Measurements from ENCODE around the gene GSDME.

GSDME gene

DNA sequence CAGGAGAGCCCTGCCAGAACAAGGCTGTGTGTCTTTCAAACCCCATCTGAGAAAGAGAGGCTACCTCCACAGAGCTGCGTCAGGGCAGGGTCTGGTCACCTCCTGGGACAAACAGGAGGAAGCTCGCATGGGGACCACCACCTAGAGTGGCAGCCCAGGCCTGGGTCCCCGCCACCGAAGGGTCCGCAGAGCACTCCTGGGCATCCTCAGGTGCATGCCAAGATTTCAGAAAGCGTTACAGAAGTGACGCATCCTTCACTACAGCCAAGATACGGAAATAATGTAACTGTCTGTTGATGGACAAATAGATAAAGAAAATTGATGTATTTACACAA lies 42.6 kb downstream of the GSDME start:
- H3K4me3 ChIP-seq (ENCODE audit: control insufficient read depth, low read depth, low read length): no peak overlapping the region
- no peak for DNase-seq (ENCODE audit: low read depth)
- TF ChIP-seq, protein P1, sequence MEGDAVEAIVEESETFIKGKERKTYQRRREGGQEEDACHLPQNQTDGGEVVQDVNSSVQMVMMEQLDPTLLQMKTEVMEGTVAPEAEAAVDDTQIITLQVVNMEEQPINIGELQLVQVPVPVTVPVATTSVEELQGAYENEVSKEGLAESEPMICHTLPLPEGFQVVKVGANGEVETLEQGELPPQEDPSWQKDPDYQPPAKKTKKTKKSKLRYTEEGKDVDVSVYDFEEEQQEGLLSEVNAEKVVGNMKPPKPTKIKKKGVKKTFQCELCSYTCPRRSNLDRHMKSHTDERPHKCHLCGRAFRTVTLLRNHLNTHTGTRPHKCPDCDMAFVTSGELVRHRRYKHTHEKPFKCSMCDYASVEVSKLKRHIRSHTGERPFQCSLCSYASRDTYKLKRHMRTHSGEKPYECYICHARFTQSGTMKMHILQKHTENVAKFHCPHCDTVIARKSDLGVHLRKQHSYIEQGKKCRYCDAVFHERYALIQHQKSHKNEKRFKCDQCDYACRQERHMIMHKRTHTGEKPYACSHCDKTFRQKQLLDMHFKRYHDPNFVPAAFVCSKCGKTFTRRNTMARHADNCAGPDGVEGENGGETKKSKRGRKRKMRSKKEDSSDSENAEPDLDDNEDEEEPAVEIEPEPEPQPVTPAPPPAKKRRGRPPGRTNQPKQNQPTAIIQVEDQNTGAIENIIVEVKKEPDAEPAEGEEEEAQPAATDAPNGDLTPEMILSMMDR (IDR thresholded peaks at IDR 0.05; ENCODE audit: control insufficient read depth, insufficient read depth, low read depth, low read length, missing control alignments): no peak

DNA sequence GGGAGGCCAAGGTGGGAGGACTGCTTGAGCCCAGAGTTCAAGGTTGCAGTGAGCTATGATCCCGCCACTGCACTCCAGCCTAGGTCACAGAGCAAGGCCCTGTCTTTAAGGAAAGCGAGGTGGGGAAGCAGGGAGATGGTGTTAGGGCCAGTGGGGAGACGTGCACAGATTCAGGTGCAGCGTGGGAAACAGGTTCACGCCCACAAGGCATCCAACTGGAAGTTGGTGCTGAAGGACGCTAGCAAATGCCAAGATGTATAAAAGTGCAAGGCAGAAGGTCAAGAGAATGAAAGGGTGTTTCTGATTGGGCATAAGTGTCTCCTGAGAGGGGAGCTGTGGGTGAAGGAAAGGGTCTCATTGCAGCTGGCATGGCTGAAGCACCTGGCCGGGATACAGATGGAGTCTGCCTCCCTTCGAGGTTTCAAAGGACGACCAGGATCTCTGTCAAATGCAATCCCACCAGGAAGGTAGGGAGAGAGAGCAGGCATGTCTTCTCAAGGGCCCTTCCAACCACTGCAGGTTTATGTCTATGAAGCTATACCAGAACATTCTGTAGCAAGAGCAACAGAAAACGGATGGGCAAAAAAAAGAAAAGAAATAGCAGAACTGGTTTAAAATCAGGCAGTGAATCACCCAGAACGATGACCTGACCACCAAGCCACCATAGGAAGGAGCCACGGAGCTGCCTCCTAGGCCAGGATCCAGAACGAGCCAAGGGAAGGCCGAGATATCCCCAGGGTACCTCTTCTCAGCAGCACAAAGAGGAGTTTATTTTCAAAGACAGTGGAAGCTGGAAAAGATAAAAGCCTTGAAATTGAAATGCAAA lies 43.2 kb downstream of the GSDME start:
- TF ChIP-seq, protein P1 (IDR thresholded peaks at IDR 0.05; ENCODE audit: control insufficient read depth, insufficient read depth, low read depth, low read length, missing control alignments): no peak
- H3K4me3 ChIP-seq (ENCODE audit: control insufficient read depth, low read depth, low read length): no peak overlapping the region
- no peak for DNase-seq (ENCODE audit: low read depth)

DNA sequence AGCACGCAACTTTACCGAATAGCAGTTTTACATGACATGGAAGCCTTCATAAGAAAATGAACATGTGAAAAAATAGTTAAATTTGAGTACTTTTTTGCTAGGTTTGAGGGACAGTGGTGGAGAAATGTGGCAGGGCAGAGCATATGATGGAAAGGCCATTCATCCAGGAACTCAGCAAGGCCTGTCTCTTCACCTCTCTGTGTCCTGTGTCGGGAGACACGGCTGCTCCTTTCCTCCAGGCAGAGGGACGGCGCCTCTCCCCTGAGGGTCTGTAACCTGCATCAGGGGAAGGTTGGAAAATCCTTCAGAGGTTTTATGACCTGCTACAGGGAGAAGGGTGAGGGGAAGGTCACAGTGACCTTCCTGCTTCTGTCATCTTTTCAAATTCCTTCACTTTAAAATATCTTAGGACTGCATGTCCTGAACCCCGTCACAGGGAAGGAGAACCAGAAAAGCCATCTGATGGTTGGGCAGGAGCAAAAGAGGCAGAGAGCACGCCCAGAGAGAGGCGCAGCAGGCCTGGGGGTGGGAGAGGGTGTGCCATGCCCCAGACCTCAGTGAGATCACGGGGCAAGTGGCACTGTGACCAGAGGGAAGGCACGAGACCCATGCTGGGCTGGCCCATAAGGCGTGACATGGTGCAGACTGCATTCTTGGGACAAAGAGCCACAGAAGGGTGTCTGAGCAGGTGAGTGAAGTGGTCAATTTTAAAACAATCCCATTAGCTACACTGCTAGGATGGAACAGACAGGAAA lies 44.0 kb downstream of the GSDME start:
- H3K4me3 ChIP-seq (ENCODE audit: control insufficient read depth, low read depth, low read length): no peak overlapping the region
- DNase-seq (ENCODE audit: low read depth): no peak
- TF ChIP-seq, protein P1 (IDR thresholded peaks at IDR 0.05; ENCODE audit: control insufficient read depth, insufficient read depth, low read depth, low read length, missing control alignments): no peak

DNA sequence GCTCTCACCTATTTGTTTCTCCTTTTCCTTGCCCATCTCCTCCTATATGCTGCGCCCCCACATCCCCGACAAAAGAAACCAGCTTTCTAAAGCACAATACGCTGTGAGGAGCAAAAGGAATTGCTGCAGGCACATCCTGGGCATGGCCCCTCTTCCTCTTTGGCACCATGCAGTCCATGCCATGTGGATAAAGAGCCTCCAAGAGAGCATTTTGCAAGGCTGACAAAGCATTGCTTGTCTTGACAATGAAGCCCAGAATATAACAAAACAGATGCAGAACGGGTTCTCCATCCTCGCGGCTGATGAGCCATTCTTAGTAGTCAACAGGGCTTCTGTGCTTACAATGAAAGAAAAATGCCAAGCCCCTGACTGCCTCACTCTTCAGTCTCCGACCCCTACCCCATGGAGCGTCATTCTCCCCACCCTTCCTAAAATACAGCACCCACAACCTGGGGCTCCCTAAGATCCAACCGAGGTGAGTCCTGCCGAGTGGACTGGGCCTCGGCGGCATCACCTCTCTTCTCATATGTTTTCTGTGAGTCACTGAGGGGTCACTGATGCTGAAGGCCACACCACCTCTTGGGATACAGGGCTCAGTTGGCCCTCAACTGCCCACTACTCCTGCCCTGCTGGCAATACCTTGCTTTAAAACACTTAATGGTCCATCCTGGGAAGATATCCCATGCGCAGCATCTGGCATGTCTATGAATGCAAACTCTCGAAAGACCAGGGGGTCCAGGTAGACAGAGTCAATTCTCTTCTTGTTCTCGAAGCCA lies 47.5 kb downstream of the GSDME start:
- TF ChIP-seq, protein P1 (IDR thresholded peaks at IDR 0.05; ENCODE audit: control insufficient read depth, insufficient read depth, low read depth, low read length, missing control alignments): no peak
- no peak overlapping the region for H3K4me3 ChIP-seq (ENCODE audit: control insufficient read depth, low read depth, low read length)
- no peak for DNase-seq (ENCODE audit: low read depth)

DNA sequence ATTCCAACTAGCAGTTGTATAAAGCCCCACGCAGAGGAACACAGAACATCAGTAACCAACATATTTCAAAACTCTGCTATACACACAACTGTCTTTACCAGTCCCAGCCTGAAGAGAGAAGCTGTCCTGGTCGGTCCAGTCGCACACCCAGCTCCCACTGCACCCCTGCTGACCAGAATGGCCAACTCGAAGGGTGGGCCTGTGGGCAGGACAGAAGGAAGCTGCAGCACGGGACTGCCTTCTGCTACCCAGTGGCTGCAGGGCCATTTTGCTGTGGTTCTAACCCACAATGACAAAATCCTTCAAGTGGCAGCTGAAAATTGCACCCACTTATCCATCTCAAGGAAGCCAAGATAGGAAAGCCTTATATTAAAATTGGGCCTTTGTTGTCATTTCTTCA lies 48.2 kb downstream of the GSDME start:
- no peak overlapping the region for H3K4me3 ChIP-seq (ENCODE audit: control insufficient read depth, low read depth, low read length)
- no peak for DNase-seq (ENCODE audit: low read depth)
- TF ChIP-seq, protein P1 (IDR thresholded peaks at IDR 0.05; ENCODE audit: control insufficient read depth, insufficient read depth, low read depth, low read length, missing control alignments): no peak

DNA sequence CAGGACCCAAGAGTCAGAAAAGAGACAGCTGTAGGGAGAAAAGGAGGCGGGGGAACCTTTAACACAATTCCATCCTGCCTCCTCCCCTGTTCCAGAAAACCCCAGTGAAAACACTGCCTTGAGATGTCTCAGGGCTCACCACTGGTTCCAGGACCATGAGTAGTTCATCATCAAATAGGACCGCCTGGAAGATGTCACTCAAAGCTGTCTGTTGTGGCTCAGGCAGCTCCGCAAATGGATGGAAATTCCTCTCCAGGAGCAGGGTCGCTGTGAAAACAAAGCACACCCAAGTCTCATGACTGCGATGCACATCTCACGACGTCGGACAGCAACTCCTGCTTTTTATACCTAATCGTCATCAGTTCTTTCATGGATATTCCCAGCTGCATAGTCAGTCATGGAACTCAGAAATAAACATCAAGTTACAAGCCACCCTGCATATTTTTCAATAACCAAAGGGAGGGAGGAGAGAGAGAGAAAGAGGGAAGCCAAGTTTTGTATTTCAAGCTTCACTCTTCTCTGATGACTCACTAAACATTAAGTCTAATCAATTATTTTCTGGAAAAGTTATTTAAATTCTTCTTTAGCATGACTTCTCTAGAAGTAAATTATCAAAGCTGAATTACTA lies 49.2 kb downstream of the GSDME start:
- TF ChIP-seq, protein P1 (IDR thresholded peaks at IDR 0.05; ENCODE audit: control insufficient read depth, insufficient read depth, low read depth, low read length, missing control alignments): no peak
- H3K4me3 ChIP-seq (ENCODE audit: control insufficient read depth, low read depth, low read length): no peak overlapping the region
- DNase-seq (ENCODE audit: low read depth): no peak
